ENCODE data around the gene NDUFV2. TPM values are rescaled to one million over a fixed set of nuclear protein-coding genes. Genes with fewer than 3 reads are reported as not detected.

The NDUFV2 gene
- total RNA-seq, 4 donors from 2014 or later: 84.9 to 111 (median 108) TPM

DNA sequence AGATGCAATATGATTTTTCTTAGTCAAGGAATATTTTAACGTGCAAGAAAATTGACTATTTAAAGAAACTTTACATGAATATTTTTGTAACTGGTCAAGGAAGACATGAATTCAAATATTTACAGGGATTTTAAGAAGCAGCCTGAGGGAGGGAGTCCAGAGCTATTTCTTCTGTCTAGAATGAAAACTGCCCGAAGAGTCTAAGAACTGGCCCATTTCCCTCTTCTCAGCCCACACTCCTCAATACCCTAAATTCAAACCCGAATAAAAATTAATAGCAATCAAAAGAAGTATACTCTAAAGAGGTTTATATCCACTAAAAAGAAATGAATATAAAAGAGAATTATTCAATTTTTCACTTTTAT lies 6.5 kb upstream of the NDUFV2 start:
- intact Hi-C loops (cut with DNase I; ENCODE audit: low total_unique reads): no loop called here
- 75 to 76% methylated on average over 3 of the region's 3 CpGs for WGBS, 2 donors
- TF ChIP-seq, protein P1, sequence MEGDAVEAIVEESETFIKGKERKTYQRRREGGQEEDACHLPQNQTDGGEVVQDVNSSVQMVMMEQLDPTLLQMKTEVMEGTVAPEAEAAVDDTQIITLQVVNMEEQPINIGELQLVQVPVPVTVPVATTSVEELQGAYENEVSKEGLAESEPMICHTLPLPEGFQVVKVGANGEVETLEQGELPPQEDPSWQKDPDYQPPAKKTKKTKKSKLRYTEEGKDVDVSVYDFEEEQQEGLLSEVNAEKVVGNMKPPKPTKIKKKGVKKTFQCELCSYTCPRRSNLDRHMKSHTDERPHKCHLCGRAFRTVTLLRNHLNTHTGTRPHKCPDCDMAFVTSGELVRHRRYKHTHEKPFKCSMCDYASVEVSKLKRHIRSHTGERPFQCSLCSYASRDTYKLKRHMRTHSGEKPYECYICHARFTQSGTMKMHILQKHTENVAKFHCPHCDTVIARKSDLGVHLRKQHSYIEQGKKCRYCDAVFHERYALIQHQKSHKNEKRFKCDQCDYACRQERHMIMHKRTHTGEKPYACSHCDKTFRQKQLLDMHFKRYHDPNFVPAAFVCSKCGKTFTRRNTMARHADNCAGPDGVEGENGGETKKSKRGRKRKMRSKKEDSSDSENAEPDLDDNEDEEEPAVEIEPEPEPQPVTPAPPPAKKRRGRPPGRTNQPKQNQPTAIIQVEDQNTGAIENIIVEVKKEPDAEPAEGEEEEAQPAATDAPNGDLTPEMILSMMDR (IDR thresholded peaks at IDR 0.05): no peak
- TF ChIP-seq POLR2A (IDR thresholded peaks at IDR 0.05): no peak
- no peak for DNase-seq (ENCODE audit: low spot score in 2 of 2)
- no peak overlapping the region for H3K4me3 ChIP-seq (ENCODE audit: low read depth, poor library complexity, severe bottlenecking)

DNA sequence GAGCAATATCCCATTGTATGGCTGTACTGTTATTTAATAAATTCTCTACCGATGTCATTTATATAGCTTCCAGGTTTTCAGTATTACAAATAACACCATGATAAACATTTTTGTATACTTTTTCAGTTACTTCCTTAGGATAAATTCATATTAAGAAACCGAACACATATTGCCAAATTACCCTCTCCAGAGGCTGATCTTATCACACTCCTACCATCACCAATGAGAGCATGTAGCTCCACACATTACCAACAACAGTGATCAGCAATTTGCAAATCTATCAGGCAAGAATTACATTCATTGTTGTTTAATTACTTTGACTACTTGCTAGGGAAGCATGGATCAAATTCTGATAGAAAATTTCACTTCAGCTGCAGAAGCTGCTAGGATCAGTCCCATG lies 5.8 kb upstream of the NDUFV2 start:
- intact Hi-C loops (cut with DNase I; ENCODE audit: low total_unique reads): no loop called here
- no peak for DNase-seq (ENCODE audit: low spot score in 2 of 2)
- H3K4me3 ChIP-seq (ENCODE audit: low read depth, poor library complexity, severe bottlenecking): no peak overlapping the region
- TF ChIP-seq, protein P1 (IDR thresholded peaks at IDR 0.05): no peak
- no peak for TF ChIP-seq POLR2A (IDR thresholded peaks at IDR 0.05)
- WGBS, 2 donors: 55 to 64% methylated on average over 2 of the region's 2 CpGs

DNA sequence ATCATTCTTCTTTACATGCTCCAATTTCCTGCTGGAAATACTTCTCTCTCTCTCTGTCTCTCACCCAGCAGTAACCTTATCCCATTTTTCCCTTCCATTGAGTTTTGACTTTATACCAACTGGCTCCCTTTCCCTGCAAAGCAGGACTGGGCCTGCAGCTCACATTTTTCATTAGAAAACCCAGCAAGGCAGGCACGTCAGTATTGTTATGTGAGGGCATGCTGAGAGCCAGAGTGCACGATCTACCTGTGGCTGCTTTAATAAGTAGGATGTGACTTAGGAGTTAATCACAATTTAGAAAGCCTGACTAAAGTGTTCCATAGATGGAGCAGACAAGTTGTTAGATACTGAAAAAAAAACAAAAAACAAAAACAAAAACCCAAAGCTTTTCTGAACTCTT lies 5.2 kb upstream of the NDUFV2 start:
- WGBS, 2 donors: 43 to 46% methylated on average over 2 of the region's 2 CpGs
- intact Hi-C loops (cut with DNase I; ENCODE audit: low total_unique reads): no loop called here
- no peak for DNase-seq (ENCODE audit: low spot score in 2 of 2)
- TF ChIP-seq, protein P1 (IDR thresholded peaks at IDR 0.05): no peak
- TF ChIP-seq POLR2A (IDR thresholded peaks at IDR 0.05): no peak
- H3K4me3 ChIP-seq (ENCODE audit: low read depth, poor library complexity, severe bottlenecking): no peak overlapping the region

DNA sequence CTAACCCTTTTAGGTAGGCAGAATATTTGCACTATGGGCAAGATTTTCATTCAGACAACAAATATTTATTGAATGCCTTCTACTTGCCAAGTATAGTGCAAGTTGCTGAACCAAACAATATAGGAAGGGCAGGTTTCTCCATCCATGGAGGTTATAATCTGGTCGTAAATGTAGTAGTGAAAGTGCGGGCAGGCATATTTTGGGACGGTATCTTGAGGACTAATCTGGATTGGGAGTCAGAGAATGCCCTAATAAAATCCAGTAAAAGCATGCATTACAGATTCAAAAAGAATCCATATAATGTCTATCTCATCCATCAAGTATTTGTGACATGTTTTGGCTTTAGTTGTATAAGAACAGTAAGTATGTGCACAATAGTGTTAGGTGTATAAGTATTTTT lies 1.7 kb upstream of the NDUFV2 start:
- H3K4me3 ChIP-seq (ENCODE audit: low read depth, poor library complexity, severe bottlenecking): no peak overlapping the region
- intact Hi-C loops (cut with DNase I; ENCODE audit: low total_unique reads): no loop called here
- WGBS, 2 donors: 55 to 77% methylated on average over 3 of the region's 3 CpGs
- TF ChIP-seq, protein P1 (IDR thresholded peaks at IDR 0.05): no peak
- TF ChIP-seq POLR2A (IDR thresholded peaks at IDR 0.05): no peak
- no peak for DNase-seq (ENCODE audit: low spot score in 2 of 2)

DNA sequence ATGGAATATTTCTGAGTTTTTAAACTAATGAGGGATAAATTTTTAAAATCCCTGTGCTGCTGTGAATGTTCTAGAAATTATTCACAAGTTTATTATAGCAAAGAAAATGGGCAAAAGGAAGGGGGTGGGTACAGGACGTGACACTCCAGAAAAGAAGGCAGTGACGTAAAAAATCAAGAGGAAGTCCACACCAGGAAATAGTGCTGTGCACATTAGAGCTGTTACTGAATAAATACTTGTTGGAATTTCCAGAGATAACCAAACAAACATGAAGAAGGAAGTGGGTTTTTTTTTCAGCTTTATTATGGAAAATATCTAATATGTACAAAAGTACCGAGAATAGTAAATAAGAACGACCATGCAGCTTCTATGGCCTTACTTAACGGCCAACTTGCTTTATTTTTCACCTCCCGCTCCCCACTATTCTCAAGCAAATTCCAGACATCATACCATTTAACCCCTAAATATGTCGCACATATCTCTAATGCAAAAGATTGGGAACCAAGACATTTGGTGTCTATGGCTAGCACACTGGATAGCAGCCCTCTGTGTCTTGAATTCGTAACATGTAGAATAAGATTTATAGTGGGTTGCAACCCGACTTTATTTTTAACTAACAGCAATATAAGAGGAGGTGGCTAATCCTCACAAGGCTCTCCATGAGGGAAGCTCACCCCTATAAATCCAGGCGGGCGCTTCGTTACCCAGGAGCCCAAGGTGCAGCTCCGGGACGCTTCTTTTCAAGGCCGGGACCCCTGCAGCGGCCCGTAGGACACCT lies 580 bp upstream of the NDUFV2 start:
- intact Hi-C loops (cut with DNase I; ENCODE audit: low total_unique reads): no loop called here
- no peak for TF ChIP-seq POLR2A (IDR thresholded peaks at IDR 0.05)
- TF ChIP-seq, protein P1 (IDR thresholded peaks at IDR 0.05): no peak
- 1 to 3% methylated on average over 17 of the region's 17 CpGs for WGBS, 2 donors
- H3K4me3 ChIP-seq (ENCODE audit: low read depth, poor library complexity, severe bottlenecking): peak overlapping the region; percentile 68
- DNase-seq (ENCODE audit: low spot score in 2 of 2): no peak

All from lower leg skin (tissue), 4 donors.